Heart left ventricle (tissue), 16 donors: Measurements from ENCODE around the gene SIKE1. TPM values are rescaled to one million over a fixed set of nuclear protein-coding genes. Genes with fewer than 3 reads are reported as not detected.

Experiments used
- ATAC-seq, 4 donors: fragments of 200-7000 bp; cut with Tn5 transposase; one replicate each; pipeline ENCODE4 v1.9.1; 2020 to 2022; ENCODE audit warnings: moderate library complexity in 4 of 4, mild to moderate bottlenecking in 3 of 4, moderate number of reproducible peaks in 1 of 4
- DNase-seq, 5 donors: peaks; one replicate each; pipeline ENCODE4 v3.0.0-alpha.2; 2020
- H3K27ac ChIP-seq, 12 donors: fragments of 200-600 bp; sonication (generic) in 4 of 12; one replicate each; pipeline versions ENCODE4 v1.5.0 to v1.8.0; 2016 to 2022; ENCODE audit warnings: mild to moderate bottlenecking in 2 of 12
- H3K27me3 ChIP-seq, 9 donors: fragments of 200-600 bp; sonication (generic) in 2 of 9; one replicate each; pipeline versions ENCODE4 v1.5.1 to v1.8.0; 2016 to 2022; ENCODE audit warnings: mild to moderate bottlenecking in 3 of 9
- H3K36me3 ChIP-seq, 9 donors: fragments of 200-600 bp; sonication (generic) in 2 of 9; one replicate each; pipeline versions ENCODE4 v1.5.0 to v1.8.0; 2018 to 2022; ENCODE audit warnings: mild to moderate bottlenecking in 2 of 9
- H3K4me1 ChIP-seq, 12 donors: fragments of 200-600 bp; sonication (generic) in 4 of 12; one replicate each; pipeline versions ENCODE4 v1.5.0 to v1.8.0; 2016 to 2022; ENCODE audit warnings: mild to moderate bottlenecking in 3 of 12
- H3K4me3 ChIP-seq, 12 donors: fragments of 200-600 bp; sonication (generic) in 4 of 12; one replicate each; pipeline versions ENCODE4 v1.5.0 to v1.8.0; 2017 to 2022; ENCODE audit warnings: mild to moderate bottlenecking in 9 of 12, moderate library complexity in 4 of 12
- H3K9me3 ChIP-seq, 12 donors: fragments of 200-600 bp; sonication (generic) in 4 of 12; one replicate each; pipeline versions ENCODE4 v1.5.0 to v1.8.0; 2016 to 2022; ENCODE audit warnings: mild to moderate bottlenecking in 1 of 12
- CTCF ChIP-seq, 12 donors: fragments of 200-600 bp; sonication (generic) in 4 of 12; IDR thresholded peaks; one replicate each; pipeline versions ENCODE4 v1.5.0 to v1.8.0; 2018 to 2022; ENCODE audit warnings: antibody characterized with exemption in 12 of 12, mild to moderate bottlenecking in 5 of 12
- POLR2A ChIP-seq, 2 donors: fragments of 450-650 bp; IDR thresholded peaks; one replicate each; pipeline ENCODE4 v1.6.1; 2017; ENCODE audit warnings: antibody characterized with exemption in 2 of 2, mild to moderate bottlenecking in 2 of 2, moderate library complexity in 2 of 2
- WGBS, 4 donors: extraction: QIAGEN DNeasy Blood & Tissue Kit in 2 of 4; methylation state at CpG; one replicate each; pipeline versions ENCODE4 v1.1.5 to v1.1.7; 2013 to 2018; 5-methylcytosine and 5-hydroxymethylcytosine counted together
- intact Hi-C, 10 donors: fragments of 100-400 bp; cut with DNase I; formaldehyde crosslinking; loops; one replicate each; pipeline versions ENCODE4 v1.11.1 to v1.14.2; 2022
- polyA plus RNA-seq, 2 donors: library from polyadenylated mRNA; stranded (reverse); fragments of 200-250 nt; gene quantifications; one replicate each; pipeline ENCODE4 v1.2.3, GENCODE V29; 2013
- total RNA-seq, 9 donors: library from RNA; depleted of rRNA in 2 of 9; stranded (reverse); fragments of >200 nt in 2 of 9; fragmentation: NEBNext Ultra II Directional in 3 of 9; extraction: Animal tissue kit (Norgen Biotek cat#: 25700) in 3 of 9; gene quantifications; one replicate each; pipeline versions ENCODE4 v1.1.0 to v1.2.4, GENCODE V29; 2016 to 2023
- donor health status: ischemic (EF 13 %, LVEDD 7.1; RV severe dilation, severe dysfunction).
- donor health status: healthy with polysubstance abuse.
- donor health status: DM: no; HTN: yes; CAD: no.
- donor health status: DM: no; HTN: no; CAD: no.
- donor health status: ischemic (EF 25% LVEDD 6.9; RV normal size, moderate dysfunction).
- donor health status: ischemic (EF 25% LVEDD 5.7; RV mildly dilated, moderate dysfunction).
- donor health status: healthy.
- donor health status: DM: yes; HTN: yes; CAD: no.
- donor health status: ischemic (EF 35%, LVEDD 5.7; RV mildly dilated, moderate dysfunction).
- donor health status: nonischemic (EF 11% LVEDD 7.7; RV severe dilation, severe dysfunction).
- donor health status: DM: yes; HTN: yes; CAD: no.
- donor health status: PGD.
- donor health status: ischemic (EF 29% LVEDD 5.4; RV normal size, mild dysfunction).
- donor health status: nonischemic (EF 23%, LVEDD 6.1; RV moderate dilation, normal function).

The SIKE1 gene
- total and polyA plus RNA-seq, 11 donors: 20.4 to 41.7 (median 29.0) TPM

GRCh38 chr1:114728553-114728952 is 51.9 kb downstream of the SIKE1 start:
- Histone ChIP-seq H3K4me1 (peaks cover 0 to 26% (median 10%) of the 10 kb centered on the region in 12 donors), H3K27ac (no peak overlapping the region), H3K9me3 (no peaks in the 10 kb centered on the region), H3K27me3 (no peaks in the 10 kb centered on the region), H3K4me3 (no peak overlapping the region), H3K36me3 (peaks cover 0 to 100% (median 99%) of the 10 kb centered on the region in 9 donors)
- 67 to 83% (median 74%) methylated on average over 2 of the region's 2 CpGs for WGBS, 4 donors
- intact Hi-C loops: no loop called here
- TF ChIP-seq POLR2A (IDR thresholded peaks at IDR 0.05) (no peak), CTCF (IDR thresholded peaks at IDR 0.05) (no peak)
- ATAC-seq (no peak), DNase-seq (no peak)

- no peak overlapping the region for H3K4me3 ChIP-seq
- ATAC-seq: no peak
- H3K36me3 ChIP-seq: peaks cover 0 to 100% (median 99%) of the 10 kb centered on the region in 9 donors
- 67 to 89% (median 80%) methylated on average over 1 of the region's 1 CpG for WGBS, 4 donors
- H3K4me1 ChIP-seq: peaks cover 0 to 29% (median 10%) of the 10 kb centered on the region in 12 donors
- no peak for TF ChIP-seq CTCF (IDR thresholded peaks at IDR 0.05)
- no peak for TF ChIP-seq POLR2A (IDR thresholded peaks at IDR 0.05)
- intact Hi-C loops: no loop called here
- no peaks in the 10 kb centered on the region for H3K27me3 ChIP-seq
- no peaks in the 10 kb centered on the region for H3K9me3 ChIP-seq
- H3K27ac ChIP-seq: no peak overlapping the region
- no peak for DNase-seq
These were observed 55.3 kb downstream of the SIKE1 start for GRCh38 chr1:114725230-114725629.

- TF ChIP-seq POLR2A (IDR thresholded peaks at IDR 0.05): no peak
- no peak for TF ChIP-seq CTCF (IDR thresholded peaks at IDR 0.05)
- WGBS, 4 donors: 67 to 76% (median 73%) methylated on average over 1 of the region's 1 CpG
- H3K4me3 ChIP-seq: no peak overlapping the region
- H3K27ac ChIP-seq: peak overlapping the region in 2 of 12 donors; percentile 1 to 7
- peak in 3 of 4 donors; percentile 45 to 63 (median 46) for ATAC-seq
- intact Hi-C loops: no loop called here
- no peaks in the 10 kb centered on the region for H3K27me3 ChIP-seq
- H3K36me3 ChIP-seq: peaks cover 0 to 100% (median 99%) of the 10 kb centered on the region in 9 donors
- H3K9me3 ChIP-seq: no peaks in the 10 kb centered on the region
- DNase-seq: no peak
- H3K4me1 ChIP-seq: peaks cover 0 to 20% (median 7%) of the 10 kb centered on the region in 12 donors
These were observed 56.6 kb downstream of the SIKE1 start for GRCh38 chr1:114723915-114724314.

GRCh38 chr1:114723457-114723856 is 57.0 kb downstream of the SIKE1 start:
- Histone ChIP-seq H3K27me3 (no peaks in the 10 kb centered on the region), H3K4me3 (no peak overlapping the region), H3K9me3 (no peaks in the 10 kb centered on the region), H3K4me1 (peaks cover 0 to 19% (median 7%) of the 10 kb centered on the region in 12 donors), H3K36me3 (peaks cover 0 to 100% (median 99%) of the 10 kb centered on the region in 9 donors), H3K27ac (peak overlapping the region in 2 of 12 donors; percentile 1 to 7)
- no peak for ATAC-seq
- DNase-seq: no peak
- 0 to 13% (median 0%) methylated on average over 1 of the region's 1 CpG for WGBS, 4 donors
- intact Hi-C loops: no loop called here
- TF ChIP-seq POLR2A (IDR thresholded peaks at IDR 0.05) (no peak), CTCF (IDR thresholded peaks at IDR 0.05) (no peak)
